Adrenal gland (tissue), 12 donors: Measurements from ENCODE around the gene MOB3B. TPM values are rescaled to one million over a fixed set of nuclear protein-coding genes. Genes with fewer than 3 reads are reported as not detected.

Experiments
- DNase-seq, 7 donors: peaks; one replicate each; pipeline ENCODE4 v3.0.0-alpha.2; 2019 to 2020
- H3K27ac ChIP-seq, 5 donors: fragments of 200-600 bp; sonication (generic) in 4 of 5; 1 replicate in 3 of 5; 2 replicates in 2 of 5; pipeline versions ENCODE4 v1.5.1 to v1.8.0; 2016 to 2020; ENCODE audit warnings: mild to moderate bottlenecking in 1 of 5
- H3K27me3 ChIP-seq: fragments of 200-600 bp; 2 replicates; pipeline ENCODE4 v1.8.0; 2021
- H3K36me3 ChIP-seq, 2 donors: fragments of 200-600 bp; replicated peaks in 1 of 2; 1 replicate in 1 of 2; 2 replicates in 1 of 2; pipeline versions ENCODE4 v1.5.1 to v1.8.0; 2018 to 2022
- H3K4me1 ChIP-seq, 2 donors: fragments of 200-600 bp; replicated peaks in 1 of 2; 1 replicate in 1 of 2; 2 replicates in 1 of 2; pipeline versions ENCODE4 v1.5.1 to v1.8.0; 2018 to 2021
- H3K4me3 ChIP-seq, 4 donors: fragments of 200-600 bp; sonication (generic) in 3 of 4; one replicate each; pipeline ENCODE4 v1.5.1; 2016 to 2018
- H3K9me3 ChIP-seq, 3 donors: fragments of 200-600 bp; sonication (generic) in 1 of 3; replicated peaks in 1 of 3; 1 replicate in 2 of 3; 2 replicates in 1 of 3; pipeline versions ENCODE4 v1.5.1 to v1.8.0; 2016 to 2021
- CTCF ChIP-seq, 6 experiments: fragments of 450-650 bp in 4 of 6; fragments of 200-600 bp in 2 of 6; sonication (generic) in 1 of 6; IDR thresholded peaks; 1 replicate in 5 of 6; 2 replicates in 1 of 6; pipeline versions ENCODE4 v1.5.1 to v1.8.0; 2016 to 2021; ENCODE audit warnings: antibody characterized with exemption in 6 of 6, mild to moderate bottlenecking in 2 of 6, moderate library complexity in 1 of 6
- POLR2A ChIP-seq, 2 donors: fragments of 450-650 bp; IDR thresholded peaks; one replicate each; pipeline ENCODE4 v1.6.1; 2017; ENCODE audit warnings: antibody characterized with exemption in 2 of 2, mild to moderate bottlenecking in 2 of 2, moderate library complexity in 1 of 2
- WGBS, 4 donors: extraction: QIAGEN DNeasy Blood & Tissue Kit in 2 of 4; methylation state at CpG; one replicate each; pipeline versions ENCODE4 v1.1.5 to v1.1.7; 2013 to 2017; 5-methylcytosine and 5-hydroxymethylcytosine counted together
- intact Hi-C, 2 donors: fragments of 100-400 bp; cut with DNase I; formaldehyde crosslinking; loops; one replicate each; pipeline versions ENCODE4 v1.14.1 to v1.15.0; 2022 to 2023
- polyA plus RNA-seq, 3 donors: library from polyadenylated mRNA; stranded (reverse); fragments of 200-250 nt in 2 of 3; fragments of 350-450 nt in 1 of 3; fragmentation: Illumina TruSeq in 1 of 3; extraction: RNeasy Lipid Tissue Mini Kit (QIAGEN cat#74804) in 1 of 3; gene quantifications; one replicate each; pipeline ENCODE4 v1.2.3, GENCODE V29; 2013 to 2014
- total RNA-seq, 9 donors: library from RNA; depleted of rRNA in 4 of 9; stranded (reverse); fragments of >200 nt in 4 of 9; fragments of 120-200 nt in 1 of 9; fragmentation: NEBNext Ultra II Directional in 1 of 9; extraction: Animal tissue kit (Norgen Biotek cat#: 25700) in 1 of 9; gene quantifications; one replicate each; pipeline versions ENCODE4 v1.1.0 to v1.2.4, GENCODE V29; 2013 to 2023
- donor health status: healthy with polysubstance abuse.
- donor health status: Bipolar disorder and iron deficiency.
- donor health status: DM: yes; HTN: yes; CAD: no.
- donor health status: DM: no; HTN: no; CAD: no.
- donor health status: DM: no; HTN: no; CAD: no.
- donor health status: DM: yes; HTN: yes; CAD: no.

MOB3B gene
- total and polyA plus RNA-seq, 12 donors, result 1.3 to 9.0 (median 3.4) TPM

- no peak overlapping the region for H3K4me3 ChIP-seq
- H3K4me1 ChIP-seq, result peaks cover 0 to 14% of the 10 kb centered on the region in 2 donors
- no peak overlapping the region for H3K27ac ChIP-seq
- intact Hi-C loops, result no loop called here
- WGBS, 4 donors, result 74 to 84% (median 75%) methylated on average over 6 of the region's 6 CpGs
- no peak for DNase-seq
- TF ChIP-seq POLR2A (IDR thresholded peaks at IDR 0.05) (no peak), CTCF (IDR thresholded peaks at IDR 0.05) (no peak)
- no peaks in the 10 kb centered on the region for H3K27me3 ChIP-seq
- H3K9me3 ChIP-seq, result no peaks in the 10 kb centered on the region
- H3K36me3 ChIP-seq, result no peaks in the 10 kb centered on the region
Measured at GRCh38 chr9:27367175-27367798, 162.3 kb downstream of the MOB3B start.

- DNase-seq, result no peak
- Histone ChIP-seq H3K27me3 (no peaks in the 10 kb centered on the region), H3K4me1 (peaks cover 0 to 8% of the 10 kb centered on the region in 2 donors), H3K4me3 (no peak overlapping the region), H3K36me3 (no peaks in the 10 kb centered on the region), H3K27ac (no peak overlapping the region), H3K9me3 (no peaks in the 10 kb centered on the region)
- intact Hi-C loops, result no loop called here
- WGBS, 4 donors, result 80 to 85% (median 84%) methylated on average over 5 to 6 of the region's 6 CpGs
- TF ChIP-seq POLR2A (IDR thresholded peaks at IDR 0.05), result no peak
- TF ChIP-seq CTCF (IDR thresholded peaks at IDR 0.05), result no peak
Measured at GRCh38 chr9:27365707-27366376, 163.8 kb downstream of the MOB3B start.

GRCh38 chr9:27362447-27363210 is 167.0 kb downstream of the MOB3B start:
- no peaks in the 10 kb centered on the region for H3K36me3 ChIP-seq
- peaks cover 0 to 5% of the 10 kb centered on the region in 2 donors for H3K4me1 ChIP-seq
- intact Hi-C loops, result no loop called here
- H3K4me3 ChIP-seq, result no peak overlapping the region
- H3K9me3 ChIP-seq, result no peaks in the 10 kb centered on the region
- DNase-seq, result no peak
- H3K27me3 ChIP-seq, result no peaks in the 10 kb centered on the region
- WGBS, 4 donors, result 83 to 88% (median 87%) methylated on average over 5 of the region's 5 CpGs
- H3K27ac ChIP-seq, result no peak overlapping the region
- TF ChIP-seq CTCF (IDR thresholded peaks at IDR 0.05) (no peak), POLR2A (IDR thresholded peaks at IDR 0.05) (no peak)

- no peak for DNase-seq
- peaks cover 0 to 7% of the 10 kb centered on the region in 2 donors for H3K4me1 ChIP-seq
- no peak overlapping the region for H3K27ac ChIP-seq
- WGBS, 4 donors, result 74 to 87% (median 82%) methylated on average over 4 of the region's 4 CpGs
- no peaks in the 10 kb centered on the region for H3K9me3 ChIP-seq
- intact Hi-C loops, result no loop called here
- no peaks in the 10 kb centered on the region for H3K27me3 ChIP-seq
- TF ChIP-seq CTCF (IDR thresholded peaks at IDR 0.05), result no peak
- TF ChIP-seq POLR2A (IDR thresholded peaks at IDR 0.05), result no peak
- H3K36me3 ChIP-seq, result no peaks in the 10 kb centered on the region
- H3K4me3 ChIP-seq, result no peak overlapping the region
Measured at GRCh38 chr9:27361492-27361891, 168.1 kb downstream of the MOB3B start.
